WERI-Rb-1 (cell line): ENCODE data around the gene ELL2.

Source experiments
- DNase-seq: peaks from one replicate; pipeline ENCODE4 v3.0.0-alpha.2; 2020
- H3K27ac ChIP-seq: fragments of 250-450 bp; sonication (Bioruptor Pico); 2 replicates; pipeline ENCODE4 v1.5.1; 2020; ENCODE audit warnings: mild to moderate bottlenecking, moderate library complexity
- H3K27me3 ChIP-seq: fragments of 250-450 bp; sonication (Bioruptor Pico); 2 replicates; pipeline ENCODE4 v1.5.1; 2021; ENCODE audit warnings: mild to moderate bottlenecking, low read depth, moderate library complexity; ENCODE audit not compliant: insufficient read depth, severe bottlenecking
- H3K36me3 ChIP-seq: fragments of 250-450 bp; sonication (Bioruptor Pico); 2 replicates; pipeline ENCODE4 v1.5.1; 2020; ENCODE audit warnings: mild to moderate bottlenecking, moderate library complexity
- H3K4me3 ChIP-seq: 2 replicates; pipeline ENCODE4 v1.5.1; 2011; ENCODE audit warnings: low read depth, mild to moderate bottlenecking, control low read depth, low read length
- H3K9me3 ChIP-seq: fragments of 250-450 bp; sonication (Bioruptor Pico); 2 replicates; pipeline ENCODE4 v1.5.1; 2021; ENCODE audit warnings: mild to moderate bottlenecking, moderate library complexity; ENCODE audit not compliant: severe bottlenecking
- TF ChIP-seq, protein P1 (sequence below): IDR thresholded peaks from 2 replicates; pipeline ENCODE4 v1.5.1; 2011; ENCODE audit warnings: low read depth, mild to moderate bottlenecking, control low read depth, inconsistent platforms, low read length

The ELL2 gene

DNA sequence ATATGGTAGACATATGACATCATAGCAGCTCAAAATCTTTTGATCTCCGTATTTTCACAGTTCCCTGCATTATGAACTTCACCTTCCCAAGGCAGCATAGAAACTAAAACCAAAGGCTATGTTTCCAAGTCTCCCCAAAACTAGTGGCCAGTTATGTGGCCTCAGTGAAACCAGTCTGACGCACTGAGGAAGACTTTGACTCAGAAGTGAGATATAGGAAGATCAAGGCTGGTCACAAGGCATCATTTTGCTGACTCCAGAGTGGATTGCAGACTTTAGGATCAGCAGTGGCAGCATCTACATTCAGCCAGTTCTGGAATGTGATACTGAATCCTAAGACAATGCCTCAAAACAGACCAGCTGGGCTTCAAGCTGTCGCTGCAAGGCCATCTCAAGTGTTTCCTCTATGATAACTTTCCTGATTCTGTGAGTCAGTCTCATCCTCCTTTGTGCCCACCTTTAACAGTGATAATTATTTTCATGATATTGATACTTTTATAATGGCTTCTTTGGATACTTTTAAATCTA, 34.4 kb upstream of the ELL2 start:
- TF ChIP-seq, protein P1, sequence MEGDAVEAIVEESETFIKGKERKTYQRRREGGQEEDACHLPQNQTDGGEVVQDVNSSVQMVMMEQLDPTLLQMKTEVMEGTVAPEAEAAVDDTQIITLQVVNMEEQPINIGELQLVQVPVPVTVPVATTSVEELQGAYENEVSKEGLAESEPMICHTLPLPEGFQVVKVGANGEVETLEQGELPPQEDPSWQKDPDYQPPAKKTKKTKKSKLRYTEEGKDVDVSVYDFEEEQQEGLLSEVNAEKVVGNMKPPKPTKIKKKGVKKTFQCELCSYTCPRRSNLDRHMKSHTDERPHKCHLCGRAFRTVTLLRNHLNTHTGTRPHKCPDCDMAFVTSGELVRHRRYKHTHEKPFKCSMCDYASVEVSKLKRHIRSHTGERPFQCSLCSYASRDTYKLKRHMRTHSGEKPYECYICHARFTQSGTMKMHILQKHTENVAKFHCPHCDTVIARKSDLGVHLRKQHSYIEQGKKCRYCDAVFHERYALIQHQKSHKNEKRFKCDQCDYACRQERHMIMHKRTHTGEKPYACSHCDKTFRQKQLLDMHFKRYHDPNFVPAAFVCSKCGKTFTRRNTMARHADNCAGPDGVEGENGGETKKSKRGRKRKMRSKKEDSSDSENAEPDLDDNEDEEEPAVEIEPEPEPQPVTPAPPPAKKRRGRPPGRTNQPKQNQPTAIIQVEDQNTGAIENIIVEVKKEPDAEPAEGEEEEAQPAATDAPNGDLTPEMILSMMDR: no peak
- DNase-seq: no peak
- Histone ChIP-seq H3K27me3 (no peaks in the 10 kb centered on the region), H3K4me3 (no peak overlapping the region), H3K9me3 (no peaks in the 10 kb centered on the region), H3K36me3 (no peaks in the 10 kb centered on the region), H3K27ac (no peak overlapping the region)

GRCh38 chr5:95993776-95994175, 32.1 kb upstream of the ELL2 start:
- H3K27ac ChIP-seq: no peak overlapping the region
- no peak overlapping the region for H3K4me3 ChIP-seq
- TF ChIP-seq, protein P1: no peak
- H3K36me3 ChIP-seq: no peaks in the 10 kb centered on the region
- H3K27me3 ChIP-seq: no peaks in the 10 kb centered on the region
- no peak for DNase-seq
- H3K9me3 ChIP-seq: no peaks in the 10 kb centered on the region

DNA sequence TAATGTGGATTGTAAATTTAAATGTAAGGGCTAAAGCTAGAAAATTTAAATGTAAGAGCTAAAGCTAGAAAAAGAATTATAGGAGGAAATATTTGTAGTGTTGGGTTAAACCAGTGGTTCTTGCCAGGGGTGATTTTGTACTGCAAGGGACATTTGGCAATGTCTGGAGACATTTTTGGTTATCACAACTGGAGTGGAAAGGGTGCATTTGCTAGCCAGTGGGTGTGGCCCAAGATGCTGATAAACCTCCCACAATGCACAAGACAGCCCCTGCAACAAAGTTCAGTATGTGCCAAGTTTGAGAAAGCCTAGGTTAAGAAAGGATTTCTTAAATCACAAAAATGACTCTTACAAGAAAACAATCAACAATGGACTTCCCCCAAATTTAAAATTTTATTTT, 31.6 kb upstream of the ELL2 start:
- TF ChIP-seq, protein P1: no peak
- no peak for DNase-seq
- Histone ChIP-seq H3K27me3 (no peaks in the 10 kb centered on the region), H3K27ac (no peak overlapping the region), H3K9me3 (no peaks in the 10 kb centered on the region), H3K36me3 (no peaks in the 10 kb centered on the region), H3K4me3 (no peak overlapping the region)

DNA sequence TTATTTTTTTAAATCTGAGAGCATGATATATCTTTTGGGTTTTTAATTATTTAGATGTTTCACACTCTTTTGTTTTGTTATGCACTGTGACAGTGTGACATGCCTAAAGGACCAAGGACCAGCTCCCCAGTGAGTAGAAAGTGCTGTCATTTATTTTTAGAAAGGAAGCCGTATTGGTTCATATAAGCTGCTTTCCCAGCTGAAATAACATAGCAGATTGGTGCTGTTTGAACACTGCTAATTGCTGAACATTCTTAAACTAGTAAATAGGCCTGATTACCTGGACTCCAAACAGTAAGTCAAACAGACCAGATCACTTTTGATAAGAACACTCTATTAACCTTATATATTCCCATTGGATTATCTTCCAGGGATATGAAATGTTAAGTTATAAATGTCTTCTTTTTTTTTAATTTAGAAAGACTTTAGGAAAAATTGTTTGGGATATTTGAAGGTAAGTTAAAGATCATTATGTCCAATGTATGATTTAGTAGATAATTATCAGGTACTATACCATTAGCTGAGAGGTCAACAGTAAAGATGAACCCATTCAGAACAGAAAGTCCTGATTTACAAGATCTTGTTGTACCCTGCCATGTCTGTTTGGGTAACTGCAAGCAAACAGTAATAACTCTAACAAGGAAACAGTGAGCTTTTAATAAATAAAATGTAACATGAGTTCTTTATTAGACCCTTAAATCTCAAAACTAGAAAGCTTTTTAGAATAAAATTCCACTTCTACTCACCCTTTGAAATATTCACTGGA, 27.8 kb upstream of the ELL2 start:
- no peaks in the 10 kb centered on the region for H3K27me3 ChIP-seq
- DNase-seq: no peak
- H3K27ac ChIP-seq: no peak overlapping the region
- H3K9me3 ChIP-seq: no peaks in the 10 kb centered on the region
- TF ChIP-seq, protein P1: no peak
- no peaks in the 10 kb centered on the region for H3K36me3 ChIP-seq
- H3K4me3 ChIP-seq: no peak overlapping the region

GRCh38 chr5:95988877-95989276, 27.2 kb upstream of the ELL2 start:
- Histone ChIP-seq H3K9me3 (no peaks in the 10 kb centered on the region), H3K4me3 (no peak overlapping the region), H3K27me3 (no peaks in the 10 kb centered on the region), H3K27ac (no peak overlapping the region), H3K36me3 (no peaks in the 10 kb centered on the region)
- TF ChIP-seq, protein P1: no peak
- no peak for DNase-seq
